HepG2 (cell line): ENCODE data around the gene CCNI2.

Experiments
- AKNA ChIP-seq: sonication (generic); formaldehyde crosslinking; IDR thresholded peaks from 2 replicates; pipeline ENCODE4 v1.4.0; 2020; ENCODE audit warnings: missing genetic modification reagents, borderline replicate concordance
- CEBPB ChIP-seq: IDR thresholded peaks from 2 replicates; pipeline ENCODE4 v1.6.1; 2011; ENCODE audit warnings: low read depth, low read length, improper control_type of control experiment, borderline replicate concordance
- HMG20A ChIP-seq: IDR thresholded peaks from 2 replicates; pipeline ENCODE4 v1.6.1; 2016; ENCODE audit warnings: borderline replicate concordance
- NFE2L2 ChIP-seq: fragments of 150-350 bp; IDR thresholded peaks from 2 replicates; pipeline ENCODE4 v1.6.1; 2014; ENCODE audit warnings: low read length
- SRF ChIP-seq: IDR thresholded peaks from 2 replicates; pipeline ENCODE4 v1.6.1; 2011; ENCODE audit warnings: mild to moderate bottlenecking, low read depth, low read length, moderate library complexity
- ZNF10 ChIP-seq: sonication (generic); formaldehyde crosslinking; IDR thresholded peaks from 2 replicates; pipeline ENCODE4 v1.4.0; 2020; ENCODE audit warnings: mild to moderate bottlenecking, low read depth, missing genetic modification reagents, borderline replicate concordance
- ZNF543 ChIP-seq: sonication (generic); formaldehyde crosslinking; IDR thresholded peaks from 2 replicates; pipeline ENCODE4 v1.4.0; 2020; ENCODE audit warnings: mild to moderate bottlenecking, missing genetic modification reagents
- TF ChIP-seq, protein P1 (sequence below): sonication (generic); formaldehyde crosslinking; IDR thresholded peaks from 2 replicates; pipeline ENCODE4 v1.4.0; 2020; ENCODE audit warnings: missing genetic modification reagents

GRCh38 chr5:132772291-132773070 lies 25.3 kb downstream of the CCNI2 start:
- no peak for TF ChIP-seq SRF
- TF ChIP-seq CEBPB = no peak
- no peak for TF ChIP-seq ZNF543
- TF ChIP-seq HMG20A (CRISPR knock-in tag) = no peak
- TF ChIP-seq, protein P1, sequence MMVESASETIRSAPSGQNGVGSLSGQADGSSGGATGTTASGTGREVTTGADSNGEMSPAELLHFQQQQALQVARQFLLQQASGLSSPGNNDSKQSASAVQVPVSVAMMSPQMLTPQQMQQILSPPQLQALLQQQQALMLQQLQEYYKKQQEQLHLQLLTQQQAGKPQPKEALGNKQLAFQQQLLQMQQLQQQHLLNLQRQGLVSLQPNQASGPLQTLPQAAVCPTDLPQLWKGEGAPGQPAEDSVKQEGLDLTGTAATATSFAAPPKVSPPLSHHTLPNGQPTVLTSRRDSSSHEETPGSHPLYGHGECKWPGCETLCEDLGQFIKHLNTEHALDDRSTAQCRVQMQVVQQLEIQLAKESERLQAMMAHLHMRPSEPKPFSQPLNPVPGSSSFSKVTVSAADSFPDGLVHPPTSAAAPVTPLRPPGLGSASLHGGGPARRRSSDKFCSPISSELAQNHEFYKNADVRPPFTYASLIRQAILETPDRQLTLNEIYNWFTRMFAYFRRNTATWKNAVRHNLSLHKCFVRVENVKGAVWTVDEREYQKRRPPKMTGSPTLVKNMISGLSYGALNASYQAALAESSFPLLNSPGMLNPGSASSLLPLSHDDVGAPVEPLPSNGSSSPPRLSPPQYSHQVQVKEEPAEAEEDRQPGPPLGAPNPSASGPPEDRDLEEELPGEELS (CRISPR knock-in tag) = no peak
- TF ChIP-seq NFE2L2 = no peak
- no peak for TF ChIP-seq AKNA (CRISPR knock-in tag)
- no peak for TF ChIP-seq ZNF10 (CRISPR knock-in tag)
